SK-N-SH treated with all-trans-retinoic acid at 6 μM for 48 hours (cell line): ENCODE results near the gene HERPUD2.

Experiments
- ARNTL ChIP-seq: fragments of 450-650 bp; formaldehyde crosslinking; IDR thresholded peaks from 2 replicates; pipeline ENCODE4 v1.5.0; 2020; ENCODE audit warnings: low read depth, mild to moderate bottlenecking, moderate library complexity, borderline replicate concordance
- ESRRG ChIP-seq: fragments of 250-450 bp; sonication (Bioruptor Pico); IDR thresholded peaks from 2 replicates; pipeline ENCODE4 v1.6.1; 2021; ENCODE audit warnings: mild to moderate bottlenecking
- ISL1 ChIP-seq: fragments of 250-450 bp; sonication (Bioruptor Pico); IDR thresholded peaks from 2 replicates; pipeline ENCODE4 v2.1.2; 2022; ENCODE audit warnings: mild to moderate bottlenecking, moderate library complexity
- ZNF8 ChIP-seq: fragments of 450-650 bp; formaldehyde crosslinking; IDR thresholded peaks from 2 replicates; pipeline ENCODE4 v1.5.0; 2020; ENCODE audit warnings: mild to moderate bottlenecking, moderate library complexity

DNA sequence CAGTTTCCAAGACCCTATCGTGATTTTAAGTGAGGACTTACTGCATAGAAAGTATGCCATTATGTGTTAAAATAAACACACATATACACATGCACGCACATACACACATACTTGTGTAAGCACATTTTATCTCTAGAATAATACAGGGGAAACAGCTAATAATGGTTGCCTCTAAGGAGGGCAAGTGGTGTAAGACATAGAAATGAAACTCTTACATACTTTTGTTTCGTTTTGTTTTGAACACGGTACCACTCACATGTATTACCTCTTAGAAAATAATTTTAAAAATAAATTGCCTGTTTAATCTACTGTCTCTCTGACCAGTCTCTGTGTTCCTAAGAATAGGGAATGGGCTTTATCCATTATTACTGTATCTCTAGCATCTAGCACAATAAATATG lies 49.2 kb downstream of the HERPUD2 start:
- TF ChIP-seq ISL1 (CRISPR knock-in tag) (no peak), ARNTL (CRISPR knock-in tag) (no peak), ESRRG (CRISPR knock-in tag) (no peak), ZNF8 (no peak)
